Prostate gland (tissue), 2 donors: ENCODE results near the gene SPDEF. TPM values are rescaled to one million over a fixed set of nuclear protein-coding genes. Genes with fewer than 3 reads are reported as not detected.

ENCODE experiments used
- DNase-seq: peaks from one replicate; pipeline ENCODE4 v3.0.0-alpha.2; 2019; ENCODE audit warnings: low spot score
- H3K27ac ChIP-seq, 2 donors: fragments of 200-600 bp; sonication (generic); 2 replicates each; pipeline ENCODE4 v1.5.1; 2017 to 2019
- H3K27me3 ChIP-seq: fragments of 200-600 bp; sonication (generic); replicated peaks from 2 replicates; pipeline ENCODE4 v1.5.1; 2019; ENCODE audit not compliant: insufficient read depth
- H3K36me3 ChIP-seq, 2 donors: fragments of 200-600 bp; sonication (generic); 1 replicate in 1 of 2; 2 replicates in 1 of 2; pipeline versions ENCODE4 v1.5.1 to v1.8.1; 2017 to 2019
- H3K4me1 ChIP-seq: fragments of 200-600 bp; sonication (generic); replicated peaks from 2 replicates; pipeline ENCODE4 v1.5.1; 2019
- H3K4me3 ChIP-seq, 2 donors: fragments of 200-600 bp; sonication (generic); 2 replicates each; pipeline ENCODE4 v1.5.1; 2017 to 2019
- H3K9me3 ChIP-seq: fragments of 200-600 bp; sonication (generic); 2 replicates; pipeline ENCODE4 v1.5.1; 2017
- POLR2A ChIP-seq: fragments of 450-650 bp; IDR thresholded peaks from one replicate; pipeline ENCODE4 v1.6.1; 2016; ENCODE audit warnings: antibody characterized with exemption, mild to moderate bottlenecking
- POLR2AphosphoS5 ChIP-seq: sonication (generic); formaldehyde crosslinking; IDR thresholded peaks from one replicate; pipeline ENCODE4 v1.6.1; 2017; ENCODE audit warnings: antibody characterized with exemption
- WGBS: methylation state at CpG from one replicate; pipeline ENCODE4 v1.1.5; 2018; 5-methylcytosine and 5-hydroxymethylcytosine counted together
- intact Hi-C: fragments of 100-400 bp; cut with DNase I; formaldehyde crosslinking; loops from one replicate; pipeline ENCODE4 v1.14.2; 2022
- total RNA-seq, 2 donors: library from RNA; depleted of rRNA; stranded (reverse); fragments of >200 nt; gene quantifications; one replicate each; pipeline ENCODE4 v1.1.0, GENCODE V29; 2016
- TF ChIP-seq, protein P1 (sequence below), 4 experiments: fragments of 200-600 bp in 2 of 4; fragments of 450-650 bp in 2 of 4; sonication (generic) in 2 of 4; IDR thresholded peaks; 1 replicate in 3 of 4; 2 replicates in 1 of 4; pipeline ENCODE4 v1.5.1; 2016 to 2019; ENCODE audit warnings: antibody characterized with exemption in 4 of 4, mild to moderate bottlenecking in 2 of 4, moderate library complexity in 2 of 4

SPDEF gene
- total RNA-seq, 2 donors from 2014 or later = 165 to 738 TPM

DNA sequence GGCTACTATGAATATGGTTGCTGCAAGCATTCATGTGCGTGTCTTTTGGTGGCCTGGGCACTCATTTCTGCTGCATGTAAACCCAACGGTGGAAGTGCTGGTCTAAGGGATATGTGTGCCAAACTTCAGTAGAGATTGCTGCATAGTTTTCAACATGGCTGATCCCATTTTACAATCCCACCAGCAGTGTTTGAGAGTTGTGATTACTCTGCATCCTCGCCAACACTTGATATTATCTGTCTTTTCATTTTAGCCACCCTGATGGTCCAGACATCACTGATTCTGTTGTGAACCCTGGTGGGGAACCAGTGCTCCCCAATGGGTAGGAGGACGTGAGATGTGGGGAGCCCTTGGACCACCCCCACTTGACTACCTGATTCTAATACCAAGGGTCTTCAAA, 62.8 kb downstream of the SPDEF start:
- Histone ChIP-seq H3K27me3 (no peaks in the 10 kb centered on the region), H3K9me3 (no peaks in the 10 kb centered on the region), H3K36me3 (no peaks in the 10 kb centered on the region), H3K4me3 (no peak overlapping the region), H3K4me1 (no peaks in the 10 kb centered on the region), H3K27ac (no peak overlapping the region)
- WGBS = 79% methylated on average over 4 of the region's 4 CpGs
- no peak for DNase-seq
- intact Hi-C loops = no loop called here
- TF ChIP-seq POLR2A = no peak
- TF ChIP-seq, protein P1, sequence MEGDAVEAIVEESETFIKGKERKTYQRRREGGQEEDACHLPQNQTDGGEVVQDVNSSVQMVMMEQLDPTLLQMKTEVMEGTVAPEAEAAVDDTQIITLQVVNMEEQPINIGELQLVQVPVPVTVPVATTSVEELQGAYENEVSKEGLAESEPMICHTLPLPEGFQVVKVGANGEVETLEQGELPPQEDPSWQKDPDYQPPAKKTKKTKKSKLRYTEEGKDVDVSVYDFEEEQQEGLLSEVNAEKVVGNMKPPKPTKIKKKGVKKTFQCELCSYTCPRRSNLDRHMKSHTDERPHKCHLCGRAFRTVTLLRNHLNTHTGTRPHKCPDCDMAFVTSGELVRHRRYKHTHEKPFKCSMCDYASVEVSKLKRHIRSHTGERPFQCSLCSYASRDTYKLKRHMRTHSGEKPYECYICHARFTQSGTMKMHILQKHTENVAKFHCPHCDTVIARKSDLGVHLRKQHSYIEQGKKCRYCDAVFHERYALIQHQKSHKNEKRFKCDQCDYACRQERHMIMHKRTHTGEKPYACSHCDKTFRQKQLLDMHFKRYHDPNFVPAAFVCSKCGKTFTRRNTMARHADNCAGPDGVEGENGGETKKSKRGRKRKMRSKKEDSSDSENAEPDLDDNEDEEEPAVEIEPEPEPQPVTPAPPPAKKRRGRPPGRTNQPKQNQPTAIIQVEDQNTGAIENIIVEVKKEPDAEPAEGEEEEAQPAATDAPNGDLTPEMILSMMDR (IDR thresholded peaks at IDR 0.05) = no peak
- TF ChIP-seq POLR2AphosphoS5 = no peak

DNA sequence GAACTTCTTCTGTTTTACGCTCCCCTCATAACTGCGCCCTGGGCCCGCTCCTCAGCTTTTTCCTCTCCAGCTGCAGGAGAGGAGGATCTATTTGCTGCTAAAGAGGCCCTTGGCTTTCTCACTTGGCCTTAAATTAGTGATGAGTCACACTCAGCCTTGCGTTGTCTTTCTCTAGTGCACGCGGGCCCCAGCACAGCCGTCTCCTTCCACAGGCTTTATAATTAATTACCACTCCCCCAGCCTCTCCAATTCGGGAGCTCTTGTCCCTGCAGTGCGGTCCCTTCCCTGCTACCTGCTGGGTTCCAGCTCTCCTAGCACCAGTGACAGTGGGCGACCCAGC, 65.1 kb downstream of the SPDEF start:
- intact Hi-C loops = no loop called here
- WGBS = 39% methylated on average over 10 of the region's 10 CpGs
- Histone ChIP-seq H3K4me3 (no peak overlapping the region), H3K4me1 (no peaks in the 10 kb centered on the region), H3K9me3 (no peaks in the 10 kb centered on the region), H3K27me3 (no peaks in the 10 kb centered on the region), H3K36me3 (no peaks in the 10 kb centered on the region), H3K27ac (no peak overlapping the region)
- DNase-seq = no peak
- TF ChIP-seq, protein P1 (IDR thresholded peaks at IDR 0.05) = no peak
- TF ChIP-seq POLR2A (no peak), POLR2AphosphoS5 (no peak)

- H3K27me3 ChIP-seq = no peaks in the 10 kb centered on the region
- no peak for DNase-seq
- 77% methylated on average over 20 of the region's 20 CpGs for WGBS
- H3K4me3 ChIP-seq = no peak overlapping the region
- no peaks in the 10 kb centered on the region for H3K4me1 ChIP-seq
- no peak for TF ChIP-seq POLR2AphosphoS5
- TF ChIP-seq POLR2A = no peak
- TF ChIP-seq, protein P1 (IDR thresholded peaks at IDR 0.05) = no peak
- H3K27ac ChIP-seq = no peak overlapping the region
- H3K9me3 ChIP-seq = no peaks in the 10 kb centered on the region
- intact Hi-C loops = no loop called here
- no peaks in the 10 kb centered on the region for H3K36me3 ChIP-seq
Measured at GRCh38 chr6:34490390-34491090, 65.6 kb downstream of the SPDEF start.

DNA sequence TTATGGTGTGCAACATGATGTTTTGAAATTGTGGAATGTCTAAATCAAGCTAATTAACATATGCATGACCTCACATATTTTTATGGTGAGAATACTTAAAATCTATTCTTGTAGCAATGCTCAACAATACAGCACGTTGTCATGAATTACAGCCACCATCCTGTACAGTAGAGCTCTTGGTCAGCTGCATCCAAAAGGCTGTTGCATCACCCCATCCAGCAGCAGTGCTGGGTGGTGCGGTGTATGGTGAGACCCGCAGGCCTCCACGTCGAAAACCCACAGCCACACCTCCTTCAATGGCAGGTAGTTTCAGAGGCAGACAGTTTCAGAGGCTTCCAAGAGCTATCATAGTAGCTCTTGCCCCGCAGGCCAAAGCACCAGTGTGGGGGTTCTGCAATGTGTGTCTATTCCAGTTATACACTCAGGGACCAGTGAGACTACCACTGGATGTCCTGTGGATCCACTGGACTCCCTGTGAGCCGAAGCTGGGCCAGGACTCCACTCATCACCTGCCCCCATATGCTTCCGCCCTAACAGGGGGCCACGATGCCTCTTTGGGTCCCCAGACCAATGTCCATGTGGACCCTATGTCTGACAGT, 66.8 kb downstream of the SPDEF start:
- TF ChIP-seq POLR2AphosphoS5 = no peak
- TF ChIP-seq, protein P1 (IDR thresholded peaks at IDR 0.05) = no peak
- TF ChIP-seq POLR2A = no peak
- DNase-seq = no peak
- Histone ChIP-seq H3K4me3 (no peak overlapping the region), H3K36me3 (no peaks in the 10 kb centered on the region), H3K27me3 (no peaks in the 10 kb centered on the region), H3K9me3 (no peaks in the 10 kb centered on the region), H3K4me1 (no peaks in the 10 kb centered on the region), H3K27ac (no peak overlapping the region)
- intact Hi-C loops = no loop called here
- 85% methylated on average over 9 of the region's 9 CpGs for WGBS

Other genes with a start within 250 kb of the SPDEF start
- gene NUDT3, start 163.7 kb downstream of the SPDEF start, total RNA-seq = 10 to 100 TPM; 28.9 to 30.8 TPM
- gene RPS10, start 130.3 kb downstream of the SPDEF start, total RNA-seq = 1,000 to 10,000 TPM; 1,707 to 2,711 TPM
- gene PACSIN1, start 90.3 kb downstream of the SPDEF start, total RNA-seq = under 1 TPM; 0.32 to 0.57 TPM
- gene ILRUN, start 140.4 kb upstream of the SPDEF start, total RNA-seq = 10 to 100 TPM; 57.4 to 93.6 TPM
- gene SNRPC, start 201.2 kb upstream of the SPDEF start, total RNA-seq = 100 to 1,000 TPM in 1 of 2 donors, 10 to 100 TPM in 1; 82.0 to 102 TPM
- gene BLTP3A, start 235.8 kb upstream of the SPDEF start, total RNA-seq = 10 to 100 TPM; 12.7 to 24.3 TPM